GM12872 (cell line): ENCODE data around the gene ATL3.
A peak's percentile ranks its signal among the peaks of the same experiment; 100 is the strongest.

ENCODE experiments used
- TF ChIP-seq, protein P1 (sequence below): IDR thresholded peaks from 3 replicates; pipeline ENCODE4 v1.5.1; 2011; ENCODE audit warnings: low read depth, mild to moderate bottlenecking, low read length, moderate library complexity; ENCODE audit not compliant: insufficient read depth

The ATL3 gene

GRCh38 chr11:63663809-63664208, 7.4 kb downstream of the ATL3 start:
- TF ChIP-seq, protein P1, sequence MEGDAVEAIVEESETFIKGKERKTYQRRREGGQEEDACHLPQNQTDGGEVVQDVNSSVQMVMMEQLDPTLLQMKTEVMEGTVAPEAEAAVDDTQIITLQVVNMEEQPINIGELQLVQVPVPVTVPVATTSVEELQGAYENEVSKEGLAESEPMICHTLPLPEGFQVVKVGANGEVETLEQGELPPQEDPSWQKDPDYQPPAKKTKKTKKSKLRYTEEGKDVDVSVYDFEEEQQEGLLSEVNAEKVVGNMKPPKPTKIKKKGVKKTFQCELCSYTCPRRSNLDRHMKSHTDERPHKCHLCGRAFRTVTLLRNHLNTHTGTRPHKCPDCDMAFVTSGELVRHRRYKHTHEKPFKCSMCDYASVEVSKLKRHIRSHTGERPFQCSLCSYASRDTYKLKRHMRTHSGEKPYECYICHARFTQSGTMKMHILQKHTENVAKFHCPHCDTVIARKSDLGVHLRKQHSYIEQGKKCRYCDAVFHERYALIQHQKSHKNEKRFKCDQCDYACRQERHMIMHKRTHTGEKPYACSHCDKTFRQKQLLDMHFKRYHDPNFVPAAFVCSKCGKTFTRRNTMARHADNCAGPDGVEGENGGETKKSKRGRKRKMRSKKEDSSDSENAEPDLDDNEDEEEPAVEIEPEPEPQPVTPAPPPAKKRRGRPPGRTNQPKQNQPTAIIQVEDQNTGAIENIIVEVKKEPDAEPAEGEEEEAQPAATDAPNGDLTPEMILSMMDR = no peak

DNA sequence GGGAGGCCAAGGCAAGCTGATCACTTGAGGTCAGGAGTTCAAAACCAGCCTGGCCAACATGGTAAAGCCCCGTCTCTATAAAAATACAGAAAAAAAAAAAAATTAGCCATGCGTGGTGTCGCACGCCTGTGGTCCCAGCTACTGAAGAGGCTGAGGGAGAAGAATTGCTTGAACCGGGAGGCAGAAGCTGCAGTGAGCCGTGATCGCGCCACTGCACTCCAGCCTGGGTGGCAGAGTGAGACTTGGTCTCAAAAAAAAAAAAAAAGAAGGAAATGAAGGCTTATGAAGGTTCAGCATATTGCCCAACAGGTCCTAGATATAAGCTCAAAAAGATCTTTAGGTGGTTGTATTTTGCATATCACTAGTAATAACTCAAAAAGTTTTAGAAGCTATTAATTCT, 10.2 kb downstream of the ATL3 start:
- TF ChIP-seq, protein P1 = no peak

DNA sequence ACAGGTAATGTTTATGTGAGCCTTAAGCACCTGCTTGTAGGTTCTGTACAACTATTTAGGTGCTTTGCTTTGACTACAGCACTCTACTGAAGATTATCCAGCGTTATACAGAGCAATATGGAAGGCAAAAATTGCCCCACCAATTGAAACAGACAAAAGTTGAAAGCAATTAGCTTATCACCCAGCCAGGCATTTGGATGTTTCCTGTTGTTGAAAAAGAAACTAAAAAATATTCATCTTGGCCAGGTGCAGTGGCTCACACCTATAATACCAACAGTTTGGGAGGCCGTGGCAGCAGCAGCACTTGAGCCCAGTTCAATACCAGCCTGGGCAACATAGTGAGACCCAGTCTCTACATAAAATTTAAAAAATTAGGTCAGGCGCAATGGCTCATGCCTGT, 18.5 kb downstream of the ATL3 start:
- TF ChIP-seq, protein P1 = no peak

DNA sequence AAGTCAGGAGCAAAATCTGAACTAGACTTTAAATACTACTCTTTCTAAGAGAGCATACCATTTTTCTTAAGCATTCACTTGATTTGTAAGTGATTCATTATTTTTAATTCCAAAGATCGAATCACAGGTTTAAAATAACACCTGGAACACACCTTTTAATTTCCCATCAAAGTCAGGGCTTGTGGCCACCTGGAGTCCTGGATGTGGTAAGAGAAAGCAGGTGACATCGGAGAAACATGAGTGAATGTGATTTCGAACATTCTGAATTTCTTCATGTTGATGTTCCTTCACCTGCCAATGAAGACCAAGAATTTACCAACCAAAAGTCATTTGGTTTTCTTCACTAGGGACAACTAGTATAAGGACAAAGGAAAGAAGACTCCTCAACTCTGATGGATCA, 28.0 kb downstream of the ATL3 start:
- TF ChIP-seq, protein P1 = no peak

DNA sequence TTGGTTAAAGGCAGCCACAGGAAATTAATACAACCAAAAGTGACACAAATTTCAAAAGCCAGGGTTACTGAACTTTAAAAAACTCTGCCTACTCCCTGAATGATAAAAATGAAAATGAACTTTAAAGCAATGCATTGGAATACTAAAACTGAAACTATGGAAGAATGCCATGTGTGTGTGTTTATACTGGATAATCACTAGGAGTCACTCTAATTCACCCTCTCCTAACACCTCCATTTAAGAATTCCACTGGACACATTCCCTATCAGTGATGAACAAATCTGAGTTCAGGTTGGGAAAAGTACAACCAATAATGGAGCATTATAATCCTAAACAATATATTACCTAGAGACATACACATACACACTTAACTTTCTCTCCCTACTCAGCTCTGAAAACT, 29.4 kb downstream of the ATL3 start:
- TF ChIP-seq, protein P1 = no peak

GRCh38 chr11:63639199-63639832, 31.9 kb downstream of the ATL3 start:
- TF ChIP-seq, protein P1 = peak; percentile 17; the same call in 1 of the 3 replicates

- TF ChIP-seq, protein P1 = peak; percentile 83
Measured at GRCh38 chr11:63635762-63636465, 35.3 kb downstream of the ATL3 start.
